ENCODE data around the gene CAPN14.

Gene CAPN14

DNA sequence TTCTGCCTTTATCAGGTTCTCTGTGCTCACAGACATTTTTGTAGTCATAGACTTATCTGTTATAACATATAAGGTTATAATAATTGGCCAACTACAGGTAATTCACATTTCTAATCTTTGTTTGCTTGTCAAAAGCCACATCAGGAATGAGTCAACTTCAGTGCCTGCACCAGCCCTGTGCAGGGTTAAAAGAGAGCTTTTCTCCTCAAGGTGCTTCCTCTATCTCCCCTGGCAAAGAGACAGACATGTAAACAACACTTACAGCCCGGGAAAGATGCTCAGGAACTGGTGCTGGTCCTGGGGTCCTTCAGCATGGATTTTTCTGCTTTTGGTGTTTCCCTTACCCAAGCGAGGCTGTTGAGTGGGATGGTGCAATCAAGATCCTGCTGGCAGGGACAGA, 9.0 kb upstream of the CAPN14 start:
- H3K4me2 ChIP-seq (ENCODE audit: insufficient read depth, low read length, poor library complexity, severe bottlenecking), result no peak overlapping the region
- H3K4me1 ChIP-seq (ENCODE audit: control insufficient read depth in 2 of 2, insufficient read depth in 1 of 2, low read depth in 1 of 2, low read length in 2 of 2), result no peaks in the 10 kb centered on the region
- H3K9me3 ChIP-seq (replicated peaks in 1 of 2; ENCODE audit: control insufficient read depth in 2 of 2, insufficient read depth in 1 of 2, low read depth in 1 of 2, low read length in 2 of 2), result no peaks in the 10 kb centered on the region
- peaks cover 0 to 30% (median 0%) of the 10 kb centered on the region in 3 experiments for H3K27me3 ChIP-seq (ENCODE audit: control insufficient read depth in 3 of 3, insufficient read depth in 3 of 3, low read depth in 1 of 3, low read length in 3 of 3)
- no peak overlapping the region for H3K4me3 ChIP-seq (ENCODE audit: low read length in 2 of 2)
- no peak for DNase-seq (ENCODE audit: low spot score)
- H4K91ac ChIP-seq (ENCODE audit: low read depth, low read length, poor library complexity), result no peak overlapping the region
- H2AK5ac ChIP-seq (ENCODE audit: low read depth, low read length), result no peak overlapping the region
- H2BK15ac ChIP-seq (ENCODE audit: low read length), result no peak overlapping the region
- no peak overlapping the region for H2BK12ac ChIP-seq (ENCODE audit: low read length)
- no peak overlapping the region for H3K4ac ChIP-seq (ENCODE audit: low read length)
- H2BK120ac ChIP-seq (ENCODE audit: low read depth, low read length), result no peak overlapping the region
- H3K27ac ChIP-seq (replicated peaks; ENCODE audit: low read length), result no peak overlapping the region
- H4K8ac ChIP-seq (ENCODE audit: low read depth, low read length), result no peak overlapping the region
- no peak overlapping the region for H2BK5ac ChIP-seq (ENCODE audit: low read length)
- WGBS, 2 donors (ENCODE audit: extremely low coverage in 2 of 2, insufficient read length in 2 of 2, insufficient replicate concordance in 1 of 2), result no CpG with 5 or more reads among the region's 2 CpGs
- H3K9ac ChIP-seq (ENCODE audit: low read depth, low read length, poor library complexity), result no peak overlapping the region
- no peak overlapping the region for H3K23ac ChIP-seq (ENCODE audit: low read depth, low read length, poor library complexity)
- H3K18ac ChIP-seq (ENCODE audit: low read length), result no peak overlapping the region
- H2AFZ ChIP-seq (ENCODE audit: low read length), result no peak overlapping the region
- no peaks in the 10 kb centered on the region for H3K79me1 ChIP-seq (ENCODE audit: low read depth, low read length)
- H3K14ac ChIP-seq (ENCODE audit: low read length), result no peak overlapping the region
- H3K36me3 ChIP-seq (replicated peaks in 1 of 2; ENCODE audit: control insufficient read depth in 2 of 2, insufficient read depth in 2 of 2, low read length in 2 of 2), result no peaks in the 10 kb centered on the region

DNA sequence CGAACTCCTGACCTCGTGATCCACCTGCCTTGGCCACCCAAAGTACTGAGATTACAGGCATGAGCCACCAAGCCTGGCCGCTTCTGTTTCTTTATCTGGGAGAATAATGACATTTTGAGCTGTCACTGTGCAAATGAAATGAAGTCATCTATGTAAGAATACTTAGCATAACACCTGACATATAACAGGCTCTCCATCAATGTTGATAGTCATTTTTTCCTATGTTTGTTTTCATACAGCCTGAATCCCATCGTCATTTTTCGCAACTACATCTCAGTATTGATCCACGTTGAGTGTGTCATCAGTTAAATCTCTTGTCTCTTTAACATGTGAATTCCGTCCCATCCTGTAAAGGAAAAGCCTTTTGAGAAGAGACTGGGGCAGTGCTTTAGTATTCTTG, 6.4 kb upstream of the CAPN14 start:
- no peaks in the 10 kb centered on the region for H3K4me1 ChIP-seq (ENCODE audit: control insufficient read depth in 2 of 2, insufficient read depth in 1 of 2, low read depth in 1 of 2, low read length in 2 of 2)
- WGBS, 2 donors (ENCODE audit: extremely low coverage in 2 of 2, insufficient read length in 2 of 2, insufficient replicate concordance in 1 of 2), result no CpG with 5 or more reads among the region's 7 CpGs
- no peak overlapping the region for H2BK12ac ChIP-seq (ENCODE audit: low read length)
- H2AK5ac ChIP-seq (ENCODE audit: low read depth, low read length), result no peak overlapping the region
- no peak overlapping the region for H2BK15ac ChIP-seq (ENCODE audit: low read length)
- H3K9ac ChIP-seq (ENCODE audit: low read depth, low read length, poor library complexity), result no peak overlapping the region
- no peak for DNase-seq (ENCODE audit: low spot score)
- no peak overlapping the region for H4K91ac ChIP-seq (ENCODE audit: low read depth, low read length, poor library complexity)
- H3K4ac ChIP-seq (ENCODE audit: low read length), result no peak overlapping the region
- H3K79me1 ChIP-seq (ENCODE audit: low read depth, low read length), result no peaks in the 10 kb centered on the region
- no peaks in the 10 kb centered on the region for H3K36me3 ChIP-seq (replicated peaks in 1 of 2; ENCODE audit: control insufficient read depth in 2 of 2, insufficient read depth in 2 of 2, low read length in 2 of 2)
- H3K4me2 ChIP-seq (ENCODE audit: insufficient read depth, low read length, poor library complexity, severe bottlenecking), result no peak overlapping the region
- no peak overlapping the region for H3K14ac ChIP-seq (ENCODE audit: low read length)
- no peak overlapping the region for H3K18ac ChIP-seq (ENCODE audit: low read length)
- H3K27me3 ChIP-seq (ENCODE audit: control insufficient read depth in 3 of 3, insufficient read depth in 3 of 3, low read depth in 1 of 3, low read length in 3 of 3), result peaks cover 0 to 39% (median 0%) of the 10 kb centered on the region in 3 experiments
- H2AFZ ChIP-seq (ENCODE audit: low read length), result no peak overlapping the region
- no peak overlapping the region for H2BK120ac ChIP-seq (ENCODE audit: low read depth, low read length)
- H3K23ac ChIP-seq (ENCODE audit: low read depth, low read length, poor library complexity), result no peak overlapping the region
- H3K27ac ChIP-seq (replicated peaks; ENCODE audit: low read length), result no peak overlapping the region
- no peaks in the 10 kb centered on the region for H3K9me3 ChIP-seq (replicated peaks in 1 of 2; ENCODE audit: control insufficient read depth in 2 of 2, insufficient read depth in 1 of 2, low read depth in 1 of 2, low read length in 2 of 2)
- no peak overlapping the region for H4K8ac ChIP-seq (ENCODE audit: low read depth, low read length)
- H2BK5ac ChIP-seq (ENCODE audit: low read length), result no peak overlapping the region
- H3K4me3 ChIP-seq (ENCODE audit: low read length in 2 of 2), result no peak overlapping the region

DNA sequence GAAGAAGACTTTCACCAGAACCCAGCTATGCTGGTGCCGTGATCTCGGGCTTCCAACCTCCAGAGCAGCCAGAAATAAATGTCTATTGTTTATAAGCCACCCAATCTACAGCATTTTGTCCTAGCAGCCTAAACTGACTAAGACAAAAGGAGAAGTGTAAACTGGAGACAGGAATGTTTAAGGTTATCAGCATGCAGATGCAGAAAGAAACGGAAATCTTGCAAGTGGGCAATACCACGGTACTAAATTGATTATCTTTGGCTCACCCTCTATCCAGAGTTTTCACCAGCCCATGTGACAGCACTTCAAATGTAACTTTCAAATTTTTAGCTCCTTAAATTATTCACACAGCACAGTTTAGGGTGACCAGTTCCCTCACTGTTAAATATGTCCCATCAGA, 5.7 kb upstream of the CAPN14 start:
- Histone ChIP-seq H3K4me2 (ENCODE audit: insufficient read depth, low read length, poor library complexity, severe bottlenecking) (no peak overlapping the region), H3K9ac (ENCODE audit: low read depth, low read length, poor library complexity) (no peak overlapping the region), H3K4me1 (ENCODE audit: control insufficient read depth in 2 of 2, insufficient read depth in 1 of 2, low read depth in 1 of 2, low read length in 2 of 2) (no peaks in the 10 kb centered on the region), H2BK15ac (ENCODE audit: low read length) (no peak overlapping the region), H4K8ac (ENCODE audit: low read depth, low read length) (no peak overlapping the region), H3K23ac (ENCODE audit: low read depth, low read length, poor library complexity) (no peak overlapping the region), H2BK12ac (ENCODE audit: low read length) (no peak overlapping the region), H3K4me3 (ENCODE audit: low read length in 2 of 2) (no peak overlapping the region), H3K27me3 (ENCODE audit: control insufficient read depth in 3 of 3, insufficient read depth in 3 of 3, low read depth in 1 of 3, low read length in 3 of 3) (peaks cover 0 to 35% (median 0%) of the 10 kb centered on the region in 3 experiments), H2AK5ac (ENCODE audit: low read depth, low read length) (no peak overlapping the region), H2BK5ac (ENCODE audit: low read length) (no peak overlapping the region), H3K79me1 (ENCODE audit: low read depth, low read length) (no peaks in the 10 kb centered on the region), H3K36me3 (replicated peaks in 1 of 2; ENCODE audit: control insufficient read depth in 2 of 2, insufficient read depth in 2 of 2, low read length in 2 of 2) (no peaks in the 10 kb centered on the region), H2AFZ (ENCODE audit: low read length) (no peak overlapping the region), H3K27ac (replicated peaks; ENCODE audit: low read length) (no peak overlapping the region), H3K4ac (ENCODE audit: low read length) (no peak overlapping the region), H4K91ac (ENCODE audit: low read depth, low read length, poor library complexity) (no peak overlapping the region), H3K9me3 (replicated peaks in 1 of 2; ENCODE audit: control insufficient read depth in 2 of 2, insufficient read depth in 1 of 2, low read depth in 1 of 2, low read length in 2 of 2) (no peaks in the 10 kb centered on the region), H3K18ac (ENCODE audit: low read length) (no peak overlapping the region), H3K14ac (ENCODE audit: low read length) (no peak overlapping the region), H2BK120ac (ENCODE audit: low read depth, low read length) (no peak overlapping the region)
- DNase-seq (ENCODE audit: low spot score), result no peak
- no CpG with 5 or more reads among the region's 4 CpGs for WGBS, 2 donors (ENCODE audit: extremely low coverage in 2 of 2, insufficient read length in 2 of 2, insufficient replicate concordance in 1 of 2)

DNA sequence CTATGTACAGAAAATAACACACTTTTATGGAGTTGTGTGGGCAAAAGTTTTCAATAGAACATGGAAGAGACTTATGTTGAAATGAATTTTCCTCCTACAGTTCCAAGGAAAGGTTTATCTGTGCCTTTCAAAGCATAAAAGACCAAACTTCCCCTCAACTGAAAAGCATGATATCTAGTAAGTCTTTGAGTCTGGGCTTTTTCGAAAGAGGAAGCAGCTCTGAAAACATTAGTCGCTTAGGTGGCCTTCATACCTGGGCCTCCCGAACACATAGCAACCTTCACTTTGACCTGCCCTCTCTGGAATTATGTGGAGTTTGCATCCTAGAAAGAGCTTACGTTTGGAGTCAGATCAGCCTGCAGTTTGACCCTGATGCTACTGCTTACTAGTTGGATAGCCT, 4.8 kb upstream of the CAPN14 start:
- no CpG with 5 or more reads among the region's 4 CpGs for WGBS, 2 donors (ENCODE audit: extremely low coverage in 2 of 2, insufficient read length in 2 of 2, insufficient replicate concordance in 1 of 2)
- H2BK120ac ChIP-seq (ENCODE audit: low read depth, low read length), result no peak overlapping the region
- H3K23ac ChIP-seq (ENCODE audit: low read depth, low read length, poor library complexity), result no peak overlapping the region
- H3K18ac ChIP-seq (ENCODE audit: low read length), result no peak overlapping the region
- H2BK15ac ChIP-seq (ENCODE audit: low read length), result no peak overlapping the region
- H3K4me1 ChIP-seq (ENCODE audit: control insufficient read depth in 2 of 2, insufficient read depth in 1 of 2, low read depth in 1 of 2, low read length in 2 of 2), result no peaks in the 10 kb centered on the region
- no peak overlapping the region for H2BK5ac ChIP-seq (ENCODE audit: low read length)
- H3K27me3 ChIP-seq (ENCODE audit: control insufficient read depth in 3 of 3, insufficient read depth in 3 of 3, low read depth in 1 of 3, low read length in 3 of 3), result peaks cover 0 to 32% (median 0%) of the 10 kb centered on the region in 3 experiments
- no peak overlapping the region for H3K4me3 ChIP-seq (ENCODE audit: low read length in 2 of 2)
- no peak overlapping the region for H3K14ac ChIP-seq (ENCODE audit: low read length)
- no peak overlapping the region for H3K4me2 ChIP-seq (ENCODE audit: insufficient read depth, low read length, poor library complexity, severe bottlenecking)
- H3K79me1 ChIP-seq (ENCODE audit: low read depth, low read length), result no peaks in the 10 kb centered on the region
- H3K4ac ChIP-seq (ENCODE audit: low read length), result no peak overlapping the region
- H3K36me3 ChIP-seq (replicated peaks in 1 of 2; ENCODE audit: control insufficient read depth in 2 of 2, insufficient read depth in 2 of 2, low read length in 2 of 2), result no peaks in the 10 kb centered on the region
- H2AFZ ChIP-seq (ENCODE audit: low read length), result no peak overlapping the region
- no peak overlapping the region for H3K9ac ChIP-seq (ENCODE audit: low read depth, low read length, poor library complexity)
- no peak overlapping the region for H2AK5ac ChIP-seq (ENCODE audit: low read depth, low read length)
- no peak overlapping the region for H4K8ac ChIP-seq (ENCODE audit: low read depth, low read length)
- H2BK12ac ChIP-seq (ENCODE audit: low read length), result no peak overlapping the region
- H3K9me3 ChIP-seq (replicated peaks in 1 of 2; ENCODE audit: control insufficient read depth in 2 of 2, insufficient read depth in 1 of 2, low read depth in 1 of 2, low read length in 2 of 2), result no peaks in the 10 kb centered on the region
- no peak overlapping the region for H4K91ac ChIP-seq (ENCODE audit: low read depth, low read length, poor library complexity)
- no peak overlapping the region for H3K27ac ChIP-seq (replicated peaks; ENCODE audit: low read length)
- no peak for DNase-seq (ENCODE audit: low spot score)
